Parathyroid adenoma (tissue), 2 donors: ENCODE results near the gene UCN.
A peak's percentile ranks its signal among the peaks of the same experiment; 100 is the strongest.
"Not testable (repeated sequence)": the region's sequence is repeated elsewhere in the genome, so short reads cannot be mapped to it uniquely, and the experiment has no call there.

Source experiments
- H2AFZ ChIP-seq: fragments of 300-600 bp; sonication (generic); one replicate; pipeline ENCODE4 v1.7.0; 2017; ENCODE audit warnings: antibody characterized with exemption, mild to moderate bottlenecking
- H3K27ac ChIP-seq: fragments of 300-600 bp; sonication (generic); one replicate; pipeline ENCODE4 v1.7.0; 2017
- H3K27me3 ChIP-seq: fragments of 300-600 bp; sonication (generic); one replicate; pipeline ENCODE4 v1.7.0; 2017; ENCODE audit warnings: low read length; ENCODE audit not compliant: control insufficient read depth, insufficient read depth
- H3K36me3 ChIP-seq: fragments of 300-600 bp; sonication (generic); one replicate; pipeline ENCODE4 v1.7.0; 2017; ENCODE audit warnings: low read length; ENCODE audit not compliant: control insufficient read depth, insufficient read depth
- H3K4me1 ChIP-seq: fragments of 300-600 bp; sonication (generic); one replicate; pipeline ENCODE4 v1.7.0; 2017; ENCODE audit warnings: control low read depth
- H3K4me2 ChIP-seq: fragments of 300-600 bp; sonication (generic); one replicate; pipeline ENCODE4 v1.7.0; 2017; ENCODE audit warnings: low read length
- H3K4me3 ChIP-seq: fragments of 300-600 bp; sonication (generic); one replicate; pipeline ENCODE4 v1.7.0; 2017; ENCODE audit warnings: low read depth, low read length
- H3K79me2 ChIP-seq: fragments of 300-600 bp; sonication (generic); one replicate; pipeline ENCODE4 v1.7.0; 2017; ENCODE audit warnings: control low read depth
- H3K9ac ChIP-seq: fragments of 300-600 bp; sonication (generic); one replicate; pipeline ENCODE4 v1.7.0; 2017; ENCODE audit warnings: mild to moderate bottlenecking
- H3K9me3 ChIP-seq: fragments of 300-600 bp; sonication (generic); one replicate; pipeline ENCODE4 v1.7.0; 2017; ENCODE audit warnings: low read length; ENCODE audit not compliant: control insufficient read depth
- TF ChIP-seq, protein P1 (sequence below): fragments of 300-600 bp; sonication (generic); IDR thresholded peaks from one replicate; pipeline ENCODE4 v1.7.0; 2017; ENCODE audit warnings: antibody characterized with exemption, mild to moderate bottlenecking
- donor health status: primary hyperparathyroidism.

UCN gene

DNA sequence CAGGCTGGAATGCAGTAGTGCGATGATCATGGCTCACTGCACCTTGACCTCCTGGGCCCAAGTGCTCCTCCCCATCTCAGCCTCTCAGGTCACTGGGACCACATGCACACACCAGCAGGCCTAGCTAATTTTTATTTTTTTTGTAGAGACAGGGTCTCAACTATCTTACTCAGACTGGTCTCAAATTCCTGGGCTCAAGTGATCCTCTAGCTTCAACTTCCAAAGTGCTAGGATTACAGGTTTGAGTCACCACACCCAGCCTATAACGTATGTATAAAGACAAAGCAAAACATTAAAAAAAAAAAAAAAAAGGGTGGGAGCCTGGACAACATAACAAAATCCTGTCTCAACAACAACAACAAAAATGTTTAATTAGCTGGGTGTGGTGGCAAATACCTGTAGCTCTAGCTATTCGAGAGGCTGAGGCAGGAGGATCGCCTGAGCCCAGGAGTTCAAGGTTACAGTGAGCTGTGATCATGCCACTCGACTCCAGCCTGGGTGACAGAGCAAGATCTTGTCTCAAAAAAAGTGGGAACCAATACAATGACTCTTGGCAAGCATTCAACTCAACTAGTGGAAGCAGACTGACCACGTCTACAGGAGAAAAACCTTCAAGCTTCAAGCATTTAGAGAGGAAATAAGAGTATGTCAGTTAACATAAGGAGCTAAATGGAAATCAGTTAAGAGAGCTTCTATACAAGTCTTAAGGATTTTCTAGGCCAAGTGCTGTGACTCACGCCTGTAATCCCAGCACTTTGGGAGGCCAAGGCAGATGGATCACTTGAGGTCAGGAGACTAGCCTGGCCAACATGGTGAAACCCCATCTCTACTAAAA lies 45.7 kb upstream of the UCN start:
- no peaks in the 10 kb centered on the region for H3K27me3 ChIP-seq
- H3K9ac ChIP-seq = no peak overlapping the region
- H3K4me1 ChIP-seq = peaks cover 13% of the 10 kb centered on the region

DNA sequence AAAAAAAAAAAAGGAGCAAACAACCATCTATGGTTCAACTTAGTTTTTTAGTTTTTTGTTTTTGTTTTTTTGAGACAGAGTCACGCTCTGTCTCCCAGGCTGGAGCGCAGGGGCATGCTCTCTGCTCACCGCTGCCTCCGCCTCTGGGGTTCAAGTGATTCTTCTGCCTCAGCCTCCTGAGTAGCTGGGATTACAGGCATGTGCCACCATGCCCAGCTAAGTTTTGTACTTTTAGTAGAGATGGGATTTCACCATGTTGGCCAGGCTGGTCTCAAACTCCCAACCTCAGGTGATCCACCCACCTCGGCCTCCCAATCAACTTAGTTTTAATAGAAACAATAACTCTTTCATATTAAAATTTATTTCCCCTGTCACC lies 45.1 kb upstream of the UCN start:
- H3K4me1 ChIP-seq = peaks cover 13% of the 10 kb centered on the region
- not testable (repeated sequence) for H3K36me3 ChIP-seq, H3K27me3 ChIP-seq, H3K4me2 ChIP-seq, H3K9ac ChIP-seq, H3K27ac ChIP-seq, H3K4me3 ChIP-seq, H3K9me3 ChIP-seq, H2AFZ ChIP-seq
- peaks cover 50% of the 10 kb centered on the region for H3K79me2 ChIP-seq

More for the DNA sequence above, 45.7 kb upstream of the UCN start:
- H2AFZ ChIP-seq = no peak overlapping the region
- H3K4me3 ChIP-seq = no peak overlapping the region
- H3K27ac ChIP-seq = no peak overlapping the region
- H3K4me2 ChIP-seq = no peak overlapping the region
- TF ChIP-seq, protein P1, sequence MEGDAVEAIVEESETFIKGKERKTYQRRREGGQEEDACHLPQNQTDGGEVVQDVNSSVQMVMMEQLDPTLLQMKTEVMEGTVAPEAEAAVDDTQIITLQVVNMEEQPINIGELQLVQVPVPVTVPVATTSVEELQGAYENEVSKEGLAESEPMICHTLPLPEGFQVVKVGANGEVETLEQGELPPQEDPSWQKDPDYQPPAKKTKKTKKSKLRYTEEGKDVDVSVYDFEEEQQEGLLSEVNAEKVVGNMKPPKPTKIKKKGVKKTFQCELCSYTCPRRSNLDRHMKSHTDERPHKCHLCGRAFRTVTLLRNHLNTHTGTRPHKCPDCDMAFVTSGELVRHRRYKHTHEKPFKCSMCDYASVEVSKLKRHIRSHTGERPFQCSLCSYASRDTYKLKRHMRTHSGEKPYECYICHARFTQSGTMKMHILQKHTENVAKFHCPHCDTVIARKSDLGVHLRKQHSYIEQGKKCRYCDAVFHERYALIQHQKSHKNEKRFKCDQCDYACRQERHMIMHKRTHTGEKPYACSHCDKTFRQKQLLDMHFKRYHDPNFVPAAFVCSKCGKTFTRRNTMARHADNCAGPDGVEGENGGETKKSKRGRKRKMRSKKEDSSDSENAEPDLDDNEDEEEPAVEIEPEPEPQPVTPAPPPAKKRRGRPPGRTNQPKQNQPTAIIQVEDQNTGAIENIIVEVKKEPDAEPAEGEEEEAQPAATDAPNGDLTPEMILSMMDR = no peak
- H3K79me2 ChIP-seq = peaks cover 47% of the 10 kb centered on the region
- no peaks in the 10 kb centered on the region for H3K36me3 ChIP-seq
- no peaks in the 10 kb centered on the region for H3K9me3 ChIP-seq

DNA sequence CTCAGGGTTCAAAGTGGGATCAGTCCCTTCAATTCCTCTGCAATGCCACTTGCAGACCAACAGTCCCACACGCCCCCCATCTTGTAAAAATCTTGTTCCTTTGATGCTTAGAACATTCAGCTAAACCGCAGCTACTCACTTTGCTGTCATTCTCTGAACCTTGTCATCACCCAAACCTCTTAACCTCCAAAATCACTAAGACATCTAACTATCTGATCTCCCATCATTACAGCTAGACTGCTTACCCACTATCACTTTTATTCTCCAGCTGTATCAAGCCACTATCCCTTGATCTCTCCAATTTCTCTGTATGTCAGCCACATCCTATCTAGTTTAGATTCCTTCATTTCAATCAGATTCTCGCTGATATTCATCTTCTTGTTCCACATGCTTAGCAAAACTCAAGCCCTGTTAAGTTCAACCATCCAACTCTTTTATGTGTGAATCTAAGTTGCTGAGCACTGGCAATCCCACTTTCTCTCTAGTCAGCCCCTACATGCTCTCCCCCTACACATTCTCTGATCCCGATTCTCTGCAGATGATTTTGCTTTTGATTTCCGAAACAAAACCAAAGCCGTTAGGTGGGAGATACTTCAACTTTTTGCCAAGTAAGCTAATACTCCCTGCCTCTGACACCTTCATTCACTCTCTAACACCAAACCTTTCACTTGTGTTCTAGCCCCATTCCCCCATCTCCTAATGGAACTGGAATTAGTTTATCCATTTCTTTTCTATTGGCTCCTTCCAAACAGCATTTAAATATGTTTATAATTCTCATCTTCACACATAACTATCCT lies 43.8 kb upstream of the UCN start:
- Histone ChIP-seq H3K27me3 (no peaks in the 10 kb centered on the region), H3K36me3 (no peaks in the 10 kb centered on the region), H3K4me3 (no peak overlapping the region), H3K9me3 (no peaks in the 10 kb centered on the region), H3K9ac (no peak overlapping the region), H3K79me2 (peaks cover 64% of the 10 kb centered on the region), H3K27ac (no peak overlapping the region), H3K4me2 (peak overlapping the region; percentile 45), H3K4me1 (peaks cover 13% of the 10 kb centered on the region), H2AFZ (no peak overlapping the region)
- TF ChIP-seq, protein P1 = no peak

DNA sequence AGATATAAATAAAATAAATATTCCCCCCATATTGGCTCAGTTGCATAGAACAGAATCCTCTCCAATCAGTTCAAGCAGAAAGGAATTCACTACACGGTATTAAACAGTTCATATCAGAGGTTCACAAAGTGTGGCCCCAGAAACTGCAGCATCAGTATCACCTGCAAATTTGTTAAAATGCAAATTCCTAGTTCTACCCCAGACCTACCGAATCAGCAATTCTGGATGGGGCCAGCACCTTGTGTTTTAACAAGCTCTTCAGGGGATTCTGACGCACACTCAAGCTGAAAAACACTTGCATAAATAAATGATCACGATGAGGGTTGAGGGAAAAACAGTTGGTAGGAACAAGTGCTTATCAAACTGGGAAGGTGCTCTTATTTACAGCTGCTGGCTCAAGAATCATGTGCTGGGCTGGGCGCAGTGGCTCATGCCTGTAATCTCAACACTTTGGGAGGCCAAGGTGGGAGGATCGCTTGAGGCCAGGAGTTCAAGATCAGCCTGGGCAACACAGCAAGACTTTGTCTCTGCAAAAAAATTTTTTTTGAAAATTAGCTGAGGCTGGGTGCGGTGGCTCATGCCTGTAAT lies 42.0 kb upstream of the UCN start:
- Histone ChIP-seq H3K9me3 (no peaks in the 10 kb centered on the region), H3K4me2 (no peak overlapping the region), H3K9ac (no peak overlapping the region), H3K4me3 (no peak overlapping the region), H3K27me3 (no peaks in the 10 kb centered on the region), H3K79me2 (peaks cover 66% of the 10 kb centered on the region), H3K4me1 (peaks cover 4% of the 10 kb centered on the region), H2AFZ (no peak overlapping the region), H3K27ac (no peak overlapping the region), H3K36me3 (no peaks in the 10 kb centered on the region)
- TF ChIP-seq, protein P1 = no peak

DNA sequence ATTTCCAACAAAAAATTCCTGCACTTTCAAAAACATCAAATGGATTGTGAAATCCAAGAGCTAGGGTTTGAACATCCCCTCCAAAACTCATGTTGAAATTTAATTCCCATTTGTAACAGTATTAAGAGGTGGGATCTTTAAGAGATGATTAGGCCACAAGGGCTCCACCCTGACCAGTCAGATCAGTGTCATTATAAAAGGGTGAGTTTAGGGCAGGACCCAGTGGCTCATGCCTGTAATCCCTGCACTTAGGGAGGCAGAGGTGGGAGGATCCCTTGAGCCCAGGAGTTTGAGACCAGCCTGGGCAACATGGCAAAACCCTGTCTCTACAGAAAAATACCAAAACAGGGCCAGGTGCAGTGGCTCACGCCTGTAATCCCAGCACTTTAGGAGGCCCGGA lies 39.4 kb upstream of the UCN start:
- Histone ChIP-seq H2AFZ (no peak overlapping the region), H3K27me3 (no peaks in the 10 kb centered on the region), H3K79me2 (peaks cover 61% of the 10 kb centered on the region), H3K4me2 (no peak overlapping the region), H3K9me3 (no peaks in the 10 kb centered on the region), H3K4me1 (no peaks in the 10 kb centered on the region), H3K9ac (no peak overlapping the region), H3K27ac (no peak overlapping the region), H3K36me3 (no peaks in the 10 kb centered on the region), H3K4me3 (no peak overlapping the region)
- TF ChIP-seq, protein P1 = no peak
